Activated naive CD4-positive, alpha-beta T cell treated with anti-CD3 and anti-CD28 coated beads for 36 hours (primary cell): Measurements from ENCODE around the gene DIRAS1. TPM values are rescaled to one million over a fixed set of nuclear protein-coding genes. Genes with fewer than 3 reads are reported as not detected.
"Not testable (repeated sequence)": the region's sequence is repeated elsewhere in the genome, so short reads cannot be mapped to it uniquely, and the experiment has no call there.

Experiments used
- CTCF ChIA-PET: fragments of 350-600 bp; sonication (Branson Sonifier 250); formaldehyde crosslinking; loops from one replicate; lab custom pipeline; 2021; ENCODE audit warnings: antibody characterized with exemption; lab: Charles Lee
- DNase-seq: peaks from one replicate; pipeline ENCODE4 v3.0.0-alpha.2; 2020
- H3K27ac Mint-ChIP-seq: one replicate; pipeline ENCODE4 v1.8.0; 2021; ENCODE audit warnings: mild to moderate bottlenecking, mixed read lengths
- H3K27me3 Mint-ChIP-seq: one replicate; pipeline ENCODE4 v1.8.0; 2021; ENCODE audit warnings: low read depth, mixed read lengths
- H3K36me3 Mint-ChIP-seq: one replicate; pipeline ENCODE4 v1.8.0; 2021; ENCODE audit warnings: low read depth, mixed read lengths
- H3K4me1 Mint-ChIP-seq: one replicate; pipeline ENCODE4 v1.8.0; 2021; ENCODE audit warnings: low read depth, mixed read lengths
- H3K4me3 Mint-ChIP-seq: one replicate; pipeline ENCODE4 v1.8.0; 2021; ENCODE audit warnings: mild to moderate bottlenecking, moderate library complexity, mixed read lengths
- H3K9me3 Mint-ChIP-seq: one replicate; pipeline ENCODE4 v1.8.0; 2021; ENCODE audit warnings: mixed read lengths
- intact Hi-C: fragments of 100-400 bp; cut with micrococcal nuclease; formaldehyde crosslinking; loops from one replicate; pipeline ENCODE4 v1.15.1; 2023
- total RNA-seq, 2 experiments: library from RNA; stranded (reverse); gene quantifications; one replicate each; pipeline ENCODE4 v1.2.3, GENCODE V29; 2021

DIRAS1 gene
- total RNA-seq, 2 experiments from 2014 or later, result 0.07 to 0.24 TPM

- H3K36me3 Mint-ChIP-seq, result no peaks in the 10 kb centered on the region
- DNase-seq, result no peak
- intact Hi-C loops, result no loop called here
- no peaks in the 10 kb centered on the region for H3K27me3 Mint-ChIP-seq
- no peak overlapping the region for H3K4me3 Mint-ChIP-seq
- H3K4me1 Mint-ChIP-seq, result no peaks in the 10 kb centered on the region
- no peaks in the 10 kb centered on the region for H3K9me3 Mint-ChIP-seq
- no peak overlapping the region for H3K27ac Mint-ChIP-seq
- CTCF ChIA-PET, result no interaction called here
Measured at GRCh38 chr19:2670217-2670616, 51.0 kb downstream of the DIRAS1 start.

GRCh38 chr19:2668175-2668763 is 52.9 kb downstream of the DIRAS1 start:
- H3K36me3 Mint-ChIP-seq, result no peaks in the 10 kb centered on the region
- no peak overlapping the region for H3K27ac Mint-ChIP-seq
- DNase-seq, result no peak
- H3K9me3 Mint-ChIP-seq, result no peaks in the 10 kb centered on the region
- no peaks in the 10 kb centered on the region for H3K4me1 Mint-ChIP-seq
- H3K27me3 Mint-ChIP-seq, result no peaks in the 10 kb centered on the region
- CTCF ChIA-PET, result interaction anchor here (0.7 kb wide), 1 partner anchor 222 kb away, joined by 3 read pairs; no protein-coding TSS in a partner anchor
- intact Hi-C loops, result no loop called here
- H3K4me3 Mint-ChIP-seq, result no peak overlapping the region

- H3K27me3 Mint-ChIP-seq, intact Hi-C loops, H3K36me3 Mint-ChIP-seq, CTCF ChIA-PET, H3K27ac Mint-ChIP-seq, DNase-seq, H3K4me1 Mint-ChIP-seq, H3K9me3 Mint-ChIP-seq, H3K4me3 Mint-ChIP-seq: not testable (repeated sequence)
Measured at GRCh38 chr19:2667349-2667748, 53.8 kb downstream of the DIRAS1 start.

GRCh38 chr19:2666344-2666994 is 54.7 kb downstream of the DIRAS1 start:
- Mint-ChIP-seq H3K9me3 (no peaks in the 10 kb centered on the region), H3K4me1 (no peaks in the 10 kb centered on the region), H3K4me3 (no peak overlapping the region), H3K27ac (no peak overlapping the region), H3K27me3 (no peaks in the 10 kb centered on the region), H3K36me3 (no peaks in the 10 kb centered on the region)
- CTCF ChIA-PET, result no interaction called here
- DNase-seq, result no peak
- intact Hi-C loops, result no loop called here

- no peaks in the 10 kb centered on the region for H3K36me3 Mint-ChIP-seq
- no peak overlapping the region for H3K27ac Mint-ChIP-seq
- no peaks in the 10 kb centered on the region for H3K27me3 Mint-ChIP-seq
- no peak overlapping the region for H3K4me3 Mint-ChIP-seq
- no peaks in the 10 kb centered on the region for H3K9me3 Mint-ChIP-seq
- no peaks in the 10 kb centered on the region for H3K4me1 Mint-ChIP-seq
- DNase-seq, result no peak
- CTCF ChIA-PET, result no interaction called here
- intact Hi-C loops, result no loop called here
Measured at GRCh38 chr19:2665103-2665502, 56.1 kb downstream of the DIRAS1 start.

Other genes with a start within 250 kb of the DIRAS1 start
- gene GADD45B, start 245.2 kb downstream of the DIRAS1 start, total RNA-seq, result 100 to 1,000 TPM; 107 to 112 TPM
- gene GNG7, start 18.7 kb downstream of the DIRAS1 start, total RNA-seq, result 1 to 10 TPM in 1 of 2 experiments, under 1 TPM in 1; 0.74 to 1.1 TPM
- 10 to 100 TPM; 20.1 to 23.2 TPM for gene SLC39A3, start 18.6 kb upstream of the DIRAS1 start, total RNA-seq
- gene SGTA, start 61.9 kb upstream of the DIRAS1 start, total RNA-seq, result 10 to 100 TPM; 44.3 to 44.6 TPM
- 100 to 1,000 TPM; 113 TPM for gene THOP1, start 64.1 kb upstream of the DIRAS1 start, total RNA-seq
- gene ZNF554, start 98.5 kb upstream of the DIRAS1 start, total RNA-seq, result 1 to 10 TPM; 1.2 to 1.4 TPM
- gene ZNF555, start 120.1 kb upstream of the DIRAS1 start, total RNA-seq, result 1 to 10 TPM; 1.7 to 3.0 TPM
- gene ZNF556, start 146.0 kb upstream of the DIRAS1 start, total RNA-seq, result not detected
- 1 to 10 TPM; 3.9 to 4.7 TPM for gene ZNF57, start 179.6 kb upstream of the DIRAS1 start, total RNA-seq
- 1 to 10 TPM; 3.7 to 3.9 TPM for gene ZNF77, start 223.6 kb upstream of the DIRAS1 start, total RNA-seq